ENCODE data around the gene MYPOP.

DNA sequence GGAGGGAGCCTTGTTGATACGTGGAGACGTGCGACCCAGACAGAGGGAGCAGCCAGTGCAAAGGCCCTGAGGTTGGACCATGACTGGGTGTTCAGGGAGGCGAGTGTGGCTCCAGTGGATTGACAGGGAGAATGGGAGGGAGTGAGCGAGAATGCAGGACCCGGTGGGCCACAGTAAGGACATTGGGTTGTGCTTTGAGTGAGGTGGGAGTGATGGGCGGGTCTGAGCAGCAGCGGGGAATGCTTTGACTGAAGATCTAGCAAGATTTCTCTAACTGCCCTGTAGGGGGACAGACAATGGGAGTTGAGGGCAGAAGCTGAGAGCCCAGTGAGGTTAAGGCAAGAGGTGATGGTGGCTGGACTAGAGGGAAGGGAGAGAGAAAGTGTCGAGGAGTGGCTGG is 19.9 kb upstream of the MYPOP start:
- TF ChIP-seq CTCF (IDR thresholded peaks at IDR 0.05) (no peak; the same call in 1 of the 2 replicates), POLR2AphosphoS5 (IDR thresholded peaks at IDR 0.05; ENCODE audit: low read depth, low read length) (no peak)

Measured in Panc1 (cell line).